ENCODE data around the gene TMOD4. TPM values are rescaled to one million over a fixed set of nuclear protein-coding genes. Genes with fewer than 3 reads are reported as not detected.

Gene TMOD4
- total RNA-seq, 1 donor from 2014 or later, result 1.1 TPM

GRCh38 chr1:151134991-151135390 lies 40.8 kb downstream of the TMOD4 start:
- Mint-ChIP-seq H3K27ac (no peak overlapping the region), H3K9me3 (no peaks in the 10 kb centered on the region), H3K4me1 (peaks cover 10% of the 10 kb centered on the region), H3K27me3 (ENCODE audit: low read depth) (peaks cover 40% of the 10 kb centered on the region), H3K36me3 (peaks cover 23% of the 10 kb centered on the region), H3K4me3 (no peak overlapping the region)
- no peak for TF ChIP-seq CTCF (IDR thresholded peaks at IDR 0.05; ENCODE audit: unreplicated experiment)
- no peak for DNase-seq (ENCODE audit: low spot score in 2 of 2, unreplicated experiment in 2 of 2)

GRCh38 chr1:151134396-151134795 lies 41.4 kb downstream of the TMOD4 start:
- no peak for DNase-seq (ENCODE audit: low spot score in 2 of 2, unreplicated experiment in 2 of 2)
- Mint-ChIP-seq H3K9me3 (no peaks in the 10 kb centered on the region), H3K27ac (no peak overlapping the region), H3K27me3 (ENCODE audit: low read depth) (peaks cover 40% of the 10 kb centered on the region), H3K36me3 (peaks cover 23% of the 10 kb centered on the region), H3K4me3 (no peak overlapping the region), H3K4me1 (peaks cover 10% of the 10 kb centered on the region)
- TF ChIP-seq CTCF (IDR thresholded peaks at IDR 0.05; ENCODE audit: unreplicated experiment), result no peak

- H3K4me3 Mint-ChIP-seq, result peak overlapping the region; percentile 37
- peak in 1 of 2 experiments; percentile 39 for DNase-seq (ENCODE audit: low spot score in 2 of 2, unreplicated experiment in 2 of 2)
- H3K36me3 Mint-ChIP-seq, result peaks cover 23% of the 10 kb centered on the region
- H3K9me3 Mint-ChIP-seq, result no peaks in the 10 kb centered on the region
- no peak for TF ChIP-seq CTCF (IDR thresholded peaks at IDR 0.05; ENCODE audit: unreplicated experiment)
- peaks cover 40% of the 10 kb centered on the region for H3K27me3 Mint-ChIP-seq (ENCODE audit: low read depth)
- peaks cover 10% of the 10 kb centered on the region for H3K4me1 Mint-ChIP-seq
- H3K27ac Mint-ChIP-seq, result no peak overlapping the region
Observed at GRCh38 chr1:151133018-151133806, 42.6 kb downstream of the TMOD4 start.

GRCh38 chr1:151132335-151133017 lies 43.3 kb downstream of the TMOD4 start:
- Mint-ChIP-seq H3K27ac (no peak overlapping the region), H3K4me3 (peak overlapping the region; percentile 76), H3K36me3 (peaks cover 22% of the 10 kb centered on the region), H3K4me1 (peaks cover 10% of the 10 kb centered on the region), H3K9me3 (no peaks in the 10 kb centered on the region), H3K27me3 (ENCODE audit: low read depth) (peaks cover 40% of the 10 kb centered on the region)
- TF ChIP-seq CTCF (IDR thresholded peaks at IDR 0.05; ENCODE audit: unreplicated experiment), result no peak
- no peak for DNase-seq (ENCODE audit: low spot score in 2 of 2, unreplicated experiment in 2 of 2)

- no peak for TF ChIP-seq CTCF (IDR thresholded peaks at IDR 0.05; ENCODE audit: unreplicated experiment)
- peak overlapping the region; percentile 76 for H3K4me3 Mint-ChIP-seq
- H3K9me3 Mint-ChIP-seq, result no peaks in the 10 kb centered on the region
- peaks cover 40% of the 10 kb centered on the region for H3K27me3 Mint-ChIP-seq (ENCODE audit: low read depth)
- peaks cover 19% of the 10 kb centered on the region for H3K36me3 Mint-ChIP-seq
- peak overlapping the region; percentile 68 for H3K27ac Mint-ChIP-seq
- peaks cover 10% of the 10 kb centered on the region for H3K4me1 Mint-ChIP-seq
- DNase-seq (ENCODE audit: low spot score in 2 of 2, unreplicated experiment in 2 of 2), result peak in 1 of 2 experiments; percentile 68
Observed at GRCh38 chr1:151131701-151132334, 44.0 kb downstream of the TMOD4 start.
